ENCODE results near the gene ITGA1. TPM values are rescaled to one million over a fixed set of nuclear protein-coding genes. Genes with fewer than 3 reads are reported as not detected.
A peak's percentile ranks its signal among the peaks of the same experiment; 100 is the strongest.

ITGA1 gene
- total RNA-seq, 1 donor: 31.8 TPM

GRCh38 chr5:52827815-52828214 is 40.1 kb downstream of the ITGA1 start:
- no peak for DNase-seq (ENCODE audit: insufficient read length, low spot score, missing footprints)
- H3K27me3 ChIP-seq (ENCODE audit: insufficient read depth, low read length): no peaks in the 10 kb centered on the region
- no peak overlapping the region for H3K4me3 ChIP-seq (ENCODE audit: insufficient read depth, low read length)
- H3K4me1 ChIP-seq (ENCODE audit: insufficient read depth, low read length): no peaks in the 10 kb centered on the region
- H2AFZ ChIP-seq (ENCODE audit: low read length): no peak overlapping the region
- TF ChIP-seq, protein P1, sequence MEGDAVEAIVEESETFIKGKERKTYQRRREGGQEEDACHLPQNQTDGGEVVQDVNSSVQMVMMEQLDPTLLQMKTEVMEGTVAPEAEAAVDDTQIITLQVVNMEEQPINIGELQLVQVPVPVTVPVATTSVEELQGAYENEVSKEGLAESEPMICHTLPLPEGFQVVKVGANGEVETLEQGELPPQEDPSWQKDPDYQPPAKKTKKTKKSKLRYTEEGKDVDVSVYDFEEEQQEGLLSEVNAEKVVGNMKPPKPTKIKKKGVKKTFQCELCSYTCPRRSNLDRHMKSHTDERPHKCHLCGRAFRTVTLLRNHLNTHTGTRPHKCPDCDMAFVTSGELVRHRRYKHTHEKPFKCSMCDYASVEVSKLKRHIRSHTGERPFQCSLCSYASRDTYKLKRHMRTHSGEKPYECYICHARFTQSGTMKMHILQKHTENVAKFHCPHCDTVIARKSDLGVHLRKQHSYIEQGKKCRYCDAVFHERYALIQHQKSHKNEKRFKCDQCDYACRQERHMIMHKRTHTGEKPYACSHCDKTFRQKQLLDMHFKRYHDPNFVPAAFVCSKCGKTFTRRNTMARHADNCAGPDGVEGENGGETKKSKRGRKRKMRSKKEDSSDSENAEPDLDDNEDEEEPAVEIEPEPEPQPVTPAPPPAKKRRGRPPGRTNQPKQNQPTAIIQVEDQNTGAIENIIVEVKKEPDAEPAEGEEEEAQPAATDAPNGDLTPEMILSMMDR (IDR thresholded peaks at IDR 0.05; ENCODE audit: extremely low read depth, low read depth, low read length): no peak
- H3K9me3 ChIP-seq (ENCODE audit: low read depth, low read length): no peaks in the 10 kb centered on the region
- H3K36me3 ChIP-seq (ENCODE audit: insufficient read depth, low read length): no peaks in the 10 kb centered on the region
- no peaks in the 10 kb centered on the region for H4K20me1 ChIP-seq (ENCODE audit: insufficient read depth, low read length)
- no peak overlapping the region for H3K27ac ChIP-seq (ENCODE audit: low read depth, low read length)
- no peak overlapping the region for H3K4me2 ChIP-seq (ENCODE audit: insufficient read depth, low read length)
- H3K79me2 ChIP-seq (ENCODE audit: insufficient read depth, low read length): no peaks in the 10 kb centered on the region

DNA sequence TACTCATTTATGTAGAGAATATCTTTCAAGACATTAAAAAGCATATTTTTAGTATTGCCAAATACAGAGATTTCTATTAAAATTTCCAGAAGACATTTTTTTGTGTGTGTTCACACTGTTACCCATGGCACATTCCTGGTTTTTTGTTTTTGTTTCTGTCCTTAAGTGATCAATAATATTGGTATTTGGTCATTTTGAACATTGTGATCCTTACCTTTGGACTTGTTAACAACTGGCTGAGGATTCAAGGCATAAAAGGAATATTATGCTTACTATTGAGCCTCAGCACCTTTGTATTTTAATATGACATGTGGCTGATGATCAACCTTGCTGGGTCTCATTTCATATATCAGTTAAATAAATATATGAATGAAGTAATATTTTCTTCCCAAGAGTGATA is 41.9 kb downstream of the ITGA1 start:
- H3K27me3 ChIP-seq (ENCODE audit: insufficient read depth, low read length): no peaks in the 10 kb centered on the region
- no peak overlapping the region for H3K4me2 ChIP-seq (ENCODE audit: insufficient read depth, low read length)
- no peak overlapping the region for H3K4me3 ChIP-seq (ENCODE audit: insufficient read depth, low read length)
- no peak overlapping the region for H2AFZ ChIP-seq (ENCODE audit: low read length)
- H3K79me2 ChIP-seq (ENCODE audit: insufficient read depth, low read length): no peaks in the 10 kb centered on the region
- TF ChIP-seq, protein P1 (IDR thresholded peaks at IDR 0.05; ENCODE audit: extremely low read depth, low read depth, low read length): no peak
- H3K4me1 ChIP-seq (ENCODE audit: insufficient read depth, low read length): no peaks in the 10 kb centered on the region
- DNase-seq (ENCODE audit: insufficient read length, low spot score, missing footprints): no peak
- H3K36me3 ChIP-seq (ENCODE audit: insufficient read depth, low read length): no peaks in the 10 kb centered on the region
- no peaks in the 10 kb centered on the region for H4K20me1 ChIP-seq (ENCODE audit: insufficient read depth, low read length)
- no peak overlapping the region for H3K27ac ChIP-seq (ENCODE audit: low read depth, low read length)
- H3K9me3 ChIP-seq (ENCODE audit: low read depth, low read length): no peaks in the 10 kb centered on the region

- Histone ChIP-seq H3K79me2 (ENCODE audit: insufficient read depth, low read length) (no peaks in the 10 kb centered on the region), H3K27ac (ENCODE audit: low read depth, low read length) (no peak overlapping the region), H3K4me1 (ENCODE audit: insufficient read depth, low read length) (no peaks in the 10 kb centered on the region), H2AFZ (ENCODE audit: low read length) (no peak overlapping the region), H3K4me2 (ENCODE audit: insufficient read depth, low read length) (no peak overlapping the region), H3K36me3 (ENCODE audit: insufficient read depth, low read length) (no peaks in the 10 kb centered on the region), H3K27me3 (ENCODE audit: insufficient read depth, low read length) (no peaks in the 10 kb centered on the region), H4K20me1 (ENCODE audit: insufficient read depth, low read length) (no peaks in the 10 kb centered on the region), H3K4me3 (ENCODE audit: insufficient read depth, low read length) (no peak overlapping the region), H3K9me3 (ENCODE audit: low read depth, low read length) (no peaks in the 10 kb centered on the region)
- DNase-seq (ENCODE audit: insufficient read length, low spot score, missing footprints): no peak
- TF ChIP-seq, protein P1 (IDR thresholded peaks at IDR 0.05; ENCODE audit: extremely low read depth, low read depth, low read length): no peak
Measured at GRCh38 chr5:52830650-52831049, 42.9 kb downstream of the ITGA1 start.

DNA sequence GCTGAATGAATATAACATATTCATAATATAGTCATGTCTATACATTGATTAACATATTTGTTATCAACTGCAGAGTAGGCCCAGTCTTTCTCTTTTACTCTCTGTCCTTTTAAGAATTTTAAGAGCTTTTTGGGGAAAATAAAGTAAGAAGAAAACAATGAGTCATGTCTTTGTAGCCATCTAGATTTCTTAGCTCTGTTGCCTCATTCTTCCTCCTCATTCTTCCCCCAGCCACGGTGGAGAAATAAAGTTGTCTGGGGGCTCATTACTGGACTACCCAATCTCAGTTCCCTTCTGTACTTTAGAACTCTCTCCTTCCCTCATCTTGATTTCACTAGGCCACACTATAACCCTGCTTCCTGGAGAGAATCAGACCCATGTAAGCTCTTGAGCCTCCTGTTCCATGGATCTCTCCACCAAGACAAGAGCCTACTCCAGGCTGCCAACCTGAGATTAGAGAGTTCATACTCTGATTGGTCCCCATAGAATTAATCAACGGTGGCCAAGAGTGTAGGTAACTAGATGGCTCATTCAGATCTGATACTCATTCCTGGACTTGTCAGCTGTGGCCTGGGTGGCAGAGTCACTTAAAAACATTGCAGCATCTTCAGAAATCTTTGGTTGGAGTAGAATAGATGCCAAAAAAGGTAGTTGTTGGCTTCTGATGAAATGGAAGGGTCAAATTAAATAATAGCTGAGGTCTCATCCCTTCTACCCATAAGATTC is 44.2 kb downstream of the ITGA1 start:
- DNase-seq (ENCODE audit: insufficient read length, low spot score, missing footprints): peak; percentile 2
- Histone ChIP-seq H3K36me3 (ENCODE audit: insufficient read depth, low read length) (no peaks in the 10 kb centered on the region), H3K4me3 (ENCODE audit: insufficient read depth, low read length) (no peak overlapping the region), H3K4me2 (ENCODE audit: insufficient read depth, low read length) (no peak overlapping the region), H3K4me1 (ENCODE audit: insufficient read depth, low read length) (peaks cover under 1% of the 10 kb centered on the region), H4K20me1 (ENCODE audit: insufficient read depth, low read length) (no peaks in the 10 kb centered on the region), H3K27me3 (ENCODE audit: insufficient read depth, low read length) (no peaks in the 10 kb centered on the region), H3K79me2 (ENCODE audit: insufficient read depth, low read length) (no peaks in the 10 kb centered on the region), H2AFZ (ENCODE audit: low read length) (peak overlapping the region; percentile 17), H3K9me3 (ENCODE audit: low read depth, low read length) (no peaks in the 10 kb centered on the region), H3K27ac (ENCODE audit: low read depth, low read length) (no peak overlapping the region)
- TF ChIP-seq, protein P1 (IDR thresholded peaks at IDR 0.05; ENCODE audit: extremely low read depth, low read depth, low read length): no peak

All from osteoblast (primary cell).